ENCODE results near the gene CDKAL1. TPM values are rescaled to one million over a fixed set of nuclear protein-coding genes. Genes with fewer than 3 reads are reported as not detected.

CDKAL1 gene
- total RNA-seq, 1 donor from 2014 or later = 9.6 TPM

- Mint-ChIP-seq H3K4me1 (ENCODE audit: low read depth) (peaks cover 7% of the 10 kb centered on the region), H3K36me3 (ENCODE audit: low read depth) (peaks cover 13% of the 10 kb centered on the region), H3K27me3 (ENCODE audit: low read depth) (no peaks in the 10 kb centered on the region), H3K27ac (ENCODE audit: unreplicated experiment) (no peak overlapping the region), H3K9me3 (ENCODE audit: low read depth) (peaks cover 10% of the 10 kb centered on the region), H3K4me3 (ENCODE audit: unreplicated experiment) (no peak overlapping the region)
- TF ChIP-seq CTCF (IDR thresholded peaks at IDR 0.05) = no peak
- DNase-seq (ENCODE audit: low spot score) = no peak
Observed at GRCh38 chr6:20741490-20741889, 207.2 kb downstream of the CDKAL1 start.

- H3K27ac Mint-ChIP-seq (ENCODE audit: unreplicated experiment) = no peak overlapping the region
- H3K4me3 Mint-ChIP-seq (ENCODE audit: unreplicated experiment) = no peak overlapping the region
- no peak for DNase-seq (ENCODE audit: low spot score)
- H3K9me3 Mint-ChIP-seq (ENCODE audit: low read depth) = peaks cover 13% of the 10 kb centered on the region
- H3K4me1 Mint-ChIP-seq (ENCODE audit: low read depth) = peaks cover 14% of the 10 kb centered on the region
- no peaks in the 10 kb centered on the region for H3K27me3 Mint-ChIP-seq (ENCODE audit: low read depth)
- no peak for TF ChIP-seq CTCF (IDR thresholded peaks at IDR 0.05)
- H3K36me3 Mint-ChIP-seq (ENCODE audit: low read depth) = peaks cover 10% of the 10 kb centered on the region
Observed at GRCh38 chr6:20744911-20745557, 210.8 kb downstream of the CDKAL1 start.

GRCh38 chr6:20746024-20746423, 211.8 kb downstream of the CDKAL1 start:
- no peak for DNase-seq (ENCODE audit: low spot score)
- Mint-ChIP-seq H3K9me3 (ENCODE audit: low read depth) (peaks cover 13% of the 10 kb centered on the region), H3K4me3 (ENCODE audit: unreplicated experiment) (no peak overlapping the region), H3K27ac (ENCODE audit: unreplicated experiment) (no peak overlapping the region), H3K36me3 (ENCODE audit: low read depth) (peaks cover 8% of the 10 kb centered on the region), H3K4me1 (ENCODE audit: low read depth) (peaks cover 21% of the 10 kb centered on the region), H3K27me3 (ENCODE audit: low read depth) (no peaks in the 10 kb centered on the region)
- no peak for TF ChIP-seq CTCF (IDR thresholded peaks at IDR 0.05)

GRCh38 chr6:20746805-20747558, 212.7 kb downstream of the CDKAL1 start:
- TF ChIP-seq CTCF (IDR thresholded peaks at IDR 0.05) = no peak
- peaks cover 2% of the 10 kb centered on the region for H3K36me3 Mint-ChIP-seq (ENCODE audit: low read depth)
- H3K4me3 Mint-ChIP-seq (ENCODE audit: unreplicated experiment) = no peak overlapping the region
- H3K9me3 Mint-ChIP-seq (ENCODE audit: low read depth) = peaks cover 5% of the 10 kb centered on the region
- DNase-seq (ENCODE audit: low spot score) = no peak
- H3K4me1 Mint-ChIP-seq (ENCODE audit: low read depth) = peaks cover 22% of the 10 kb centered on the region
- no peak overlapping the region for H3K27ac Mint-ChIP-seq (ENCODE audit: unreplicated experiment)
- H3K27me3 Mint-ChIP-seq (ENCODE audit: low read depth) = no peaks in the 10 kb centered on the region

GRCh38 chr6:20747991-20748390, 213.7 kb downstream of the CDKAL1 start:
- no peak for TF ChIP-seq CTCF (IDR thresholded peaks at IDR 0.05)

More at GRCh38 chr6:20747991-20748390, 213.7 kb downstream of the CDKAL1 start:
- H3K4me1 Mint-ChIP-seq (ENCODE audit: low read depth) = peaks cover 22% of the 10 kb centered on the region
- H3K9me3 Mint-ChIP-seq (ENCODE audit: low read depth) = peaks cover 3% of the 10 kb centered on the region
- H3K36me3 Mint-ChIP-seq (ENCODE audit: low read depth) = no peaks in the 10 kb centered on the region
- no peak overlapping the region for H3K27ac Mint-ChIP-seq (ENCODE audit: unreplicated experiment)
- no peaks in the 10 kb centered on the region for H3K27me3 Mint-ChIP-seq (ENCODE audit: low read depth)
- DNase-seq (ENCODE audit: low spot score) = no peak
- no peak overlapping the region for H3K4me3 Mint-ChIP-seq (ENCODE audit: unreplicated experiment)
